ENCODE results near the gene NGEF.

Gene NGEF

GRCh38 chr2:232960862-232961261 lies 52.2 kb downstream of the NGEF start:
- H3K27ac ChIP-seq: no peak overlapping the region
- no peak for TF ChIP-seq ZFX (IDR thresholded peaks at IDR 0.05; ENCODE audit: borderline replicate concordance)
- TF ChIP-seq CTCF (IDR thresholded peaks at IDR 0.05): no peak

GRCh38 chr2:232959139-232959538 lies 53.9 kb downstream of the NGEF start:
- TF ChIP-seq CTCF (IDR thresholded peaks at IDR 0.05) (no peak), ZFX (IDR thresholded peaks at IDR 0.05; ENCODE audit: borderline replicate concordance) (no peak)
- H3K27ac ChIP-seq: no peak overlapping the region

DNA sequence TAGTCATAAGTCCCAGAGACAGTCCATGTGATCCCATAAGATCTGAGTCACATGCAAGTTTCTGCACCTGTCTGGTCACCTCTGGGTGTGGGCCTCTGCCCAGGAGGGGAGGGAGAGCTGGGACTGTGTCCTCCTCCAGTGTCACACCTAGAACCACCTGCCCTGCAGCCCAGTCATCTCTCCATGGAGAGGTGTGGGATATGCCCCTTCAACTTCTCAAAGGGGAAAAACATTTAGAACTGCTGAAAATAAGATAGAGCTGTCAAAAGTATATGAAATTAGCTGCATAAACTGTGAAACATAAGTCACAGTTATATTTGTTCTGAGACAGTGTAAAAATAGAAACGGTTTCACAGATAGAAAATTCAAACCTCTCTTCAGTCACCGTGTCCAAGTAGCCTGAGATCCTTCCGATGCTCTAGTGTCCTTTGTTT lies 55.4 kb downstream of the NGEF start:
- TF ChIP-seq ZFX (IDR thresholded peaks at IDR 0.05; ENCODE audit: borderline replicate concordance) (no peak), CTCF (IDR thresholded peaks at IDR 0.05) (no peak)
- no peak overlapping the region for H3K27ac ChIP-seq

DNA sequence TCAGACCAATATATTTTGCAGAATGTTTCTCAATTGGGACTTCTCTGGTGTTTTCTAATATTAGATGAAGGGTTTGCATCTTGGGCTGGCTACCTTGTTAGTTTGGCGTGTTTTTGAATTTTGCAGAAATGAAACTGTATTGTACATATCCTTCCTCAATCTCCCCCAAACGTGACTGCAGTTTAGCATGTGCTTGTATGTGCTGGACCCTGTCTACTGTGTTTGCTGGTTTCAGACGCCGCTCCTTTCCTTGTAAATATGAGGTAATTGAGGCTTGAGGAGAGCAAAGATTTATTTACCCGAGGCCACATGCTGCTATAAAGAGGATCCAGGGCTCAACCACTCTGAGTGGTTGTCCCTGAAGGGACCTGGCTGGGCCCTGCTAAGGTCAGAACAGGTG lies 57.2 kb downstream of the NGEF start:
- TF ChIP-seq ZFX (IDR thresholded peaks at IDR 0.05; ENCODE audit: borderline replicate concordance) (no peak), CTCF (IDR thresholded peaks at IDR 0.05) (no peak)
- H3K27ac ChIP-seq: no peak overlapping the region

DNA sequence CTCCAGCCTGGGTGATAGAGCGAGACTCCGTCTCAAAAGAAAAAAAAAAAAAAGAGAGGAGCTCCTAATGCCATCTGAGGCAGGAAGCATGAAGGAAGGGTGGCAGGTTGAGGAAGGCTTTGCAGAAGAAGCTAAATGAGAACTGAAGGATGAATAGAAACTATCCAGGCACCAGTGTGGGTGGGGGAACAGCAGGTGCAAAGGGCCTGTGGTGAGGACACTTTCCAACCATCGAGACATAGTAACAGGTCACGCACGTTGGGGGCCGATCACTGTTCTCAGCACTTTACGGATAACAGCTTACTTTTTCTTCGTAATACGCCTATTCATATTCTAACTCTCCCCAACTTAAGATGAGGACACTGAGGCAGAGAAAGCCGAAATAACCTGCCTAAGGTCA lies 58.4 kb downstream of the NGEF start:
- no peak overlapping the region for H3K27ac ChIP-seq
- no peak for TF ChIP-seq CTCF (IDR thresholded peaks at IDR 0.05)
- TF ChIP-seq ZFX (IDR thresholded peaks at IDR 0.05; ENCODE audit: borderline replicate concordance): no peak

- TF ChIP-seq ZFX (IDR thresholded peaks at IDR 0.05; ENCODE audit: borderline replicate concordance) (no peak), CTCF (IDR thresholded peaks at IDR 0.05) (no peak)
- H3K27ac ChIP-seq: no peak overlapping the region
Observed at GRCh38 chr2:232951891-232952290, 61.2 kb downstream of the NGEF start.

- no peak for TF ChIP-seq CTCF (IDR thresholded peaks at IDR 0.05)
- no peak for TF ChIP-seq ZFX (IDR thresholded peaks at IDR 0.05; ENCODE audit: borderline replicate concordance)
- H3K27ac ChIP-seq: no peak overlapping the region
Observed at GRCh38 chr2:232951181-232951580, 61.9 kb downstream of the NGEF start.

Measured in 22Rv1 (cell line).